LNCAP (cell line): ENCODE results near the gene NPR1.

Experiments used
- TF ChIP-seq, protein P1 (sequence below): fragments of 450-650 bp; IDR thresholded peaks from 2 replicates; pipeline ENCODE4 v1.5.1; 2017; ENCODE audit warnings: mild to moderate bottlenecking

The NPR1 gene

GRCh38 chr1:153727463-153728304 lies 49.2 kb downstream of the NPR1 start, which contains the start of gene INTS3:
TSS of gene INTS3 (plus strand) at chr1:153728050. CDS start at chr1:153728635, 585 bp downstream.
- TF ChIP-seq, protein P1, sequence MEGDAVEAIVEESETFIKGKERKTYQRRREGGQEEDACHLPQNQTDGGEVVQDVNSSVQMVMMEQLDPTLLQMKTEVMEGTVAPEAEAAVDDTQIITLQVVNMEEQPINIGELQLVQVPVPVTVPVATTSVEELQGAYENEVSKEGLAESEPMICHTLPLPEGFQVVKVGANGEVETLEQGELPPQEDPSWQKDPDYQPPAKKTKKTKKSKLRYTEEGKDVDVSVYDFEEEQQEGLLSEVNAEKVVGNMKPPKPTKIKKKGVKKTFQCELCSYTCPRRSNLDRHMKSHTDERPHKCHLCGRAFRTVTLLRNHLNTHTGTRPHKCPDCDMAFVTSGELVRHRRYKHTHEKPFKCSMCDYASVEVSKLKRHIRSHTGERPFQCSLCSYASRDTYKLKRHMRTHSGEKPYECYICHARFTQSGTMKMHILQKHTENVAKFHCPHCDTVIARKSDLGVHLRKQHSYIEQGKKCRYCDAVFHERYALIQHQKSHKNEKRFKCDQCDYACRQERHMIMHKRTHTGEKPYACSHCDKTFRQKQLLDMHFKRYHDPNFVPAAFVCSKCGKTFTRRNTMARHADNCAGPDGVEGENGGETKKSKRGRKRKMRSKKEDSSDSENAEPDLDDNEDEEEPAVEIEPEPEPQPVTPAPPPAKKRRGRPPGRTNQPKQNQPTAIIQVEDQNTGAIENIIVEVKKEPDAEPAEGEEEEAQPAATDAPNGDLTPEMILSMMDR = no peak

- TF ChIP-seq, protein P1 = no peak
Observed at GRCh38 chr1:153728305-153729066, 50.0 kb downstream of the NPR1 start.

DNA sequence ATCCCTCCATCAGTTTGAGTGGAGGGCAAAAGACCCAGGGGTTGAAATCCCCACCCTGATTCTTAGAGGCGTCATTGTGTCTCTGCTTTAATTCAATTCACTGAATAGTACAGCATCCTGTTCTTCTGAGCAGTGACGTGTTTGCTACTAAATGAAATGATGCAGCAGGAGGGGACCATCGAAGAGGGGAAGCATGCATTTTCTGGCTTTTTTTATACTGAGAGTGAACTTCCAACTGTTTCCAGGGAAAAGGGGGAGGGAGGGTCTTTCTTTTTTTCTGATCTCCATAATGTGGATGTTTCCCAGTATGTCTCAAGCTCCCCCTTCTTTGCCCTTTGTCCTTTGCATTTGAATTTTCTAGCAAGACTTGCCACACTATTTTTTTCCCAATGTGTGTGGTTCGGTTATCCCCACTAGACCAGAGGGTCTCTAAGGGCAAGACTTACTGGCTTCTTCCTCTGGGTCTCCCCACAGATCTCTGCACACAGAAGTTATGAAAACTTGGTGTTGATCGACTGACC lies 52.0 kb downstream of the NPR1 start:
- TF ChIP-seq, protein P1 = no peak

DNA sequence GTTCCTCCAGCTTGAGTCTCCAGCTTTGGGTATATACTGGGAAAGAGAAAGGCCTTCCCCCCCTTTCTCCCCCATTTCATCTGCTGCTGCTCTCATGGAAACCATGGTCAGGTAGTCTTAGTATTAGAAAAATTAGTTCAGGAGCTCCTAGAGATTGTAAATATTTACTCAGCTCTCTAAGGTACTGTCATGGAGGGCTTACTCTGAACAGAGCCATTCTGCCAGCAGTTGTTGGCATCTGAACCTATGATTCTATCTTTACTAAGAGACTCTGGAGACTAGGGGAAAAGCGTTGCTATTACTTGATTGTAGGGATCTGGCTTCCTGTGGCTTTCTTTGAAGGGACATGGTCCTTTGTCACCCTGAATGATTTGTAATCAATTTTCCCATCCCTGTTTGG lies 55.5 kb downstream of the NPR1 start:
- TF ChIP-seq, protein P1 = no peak

DNA sequence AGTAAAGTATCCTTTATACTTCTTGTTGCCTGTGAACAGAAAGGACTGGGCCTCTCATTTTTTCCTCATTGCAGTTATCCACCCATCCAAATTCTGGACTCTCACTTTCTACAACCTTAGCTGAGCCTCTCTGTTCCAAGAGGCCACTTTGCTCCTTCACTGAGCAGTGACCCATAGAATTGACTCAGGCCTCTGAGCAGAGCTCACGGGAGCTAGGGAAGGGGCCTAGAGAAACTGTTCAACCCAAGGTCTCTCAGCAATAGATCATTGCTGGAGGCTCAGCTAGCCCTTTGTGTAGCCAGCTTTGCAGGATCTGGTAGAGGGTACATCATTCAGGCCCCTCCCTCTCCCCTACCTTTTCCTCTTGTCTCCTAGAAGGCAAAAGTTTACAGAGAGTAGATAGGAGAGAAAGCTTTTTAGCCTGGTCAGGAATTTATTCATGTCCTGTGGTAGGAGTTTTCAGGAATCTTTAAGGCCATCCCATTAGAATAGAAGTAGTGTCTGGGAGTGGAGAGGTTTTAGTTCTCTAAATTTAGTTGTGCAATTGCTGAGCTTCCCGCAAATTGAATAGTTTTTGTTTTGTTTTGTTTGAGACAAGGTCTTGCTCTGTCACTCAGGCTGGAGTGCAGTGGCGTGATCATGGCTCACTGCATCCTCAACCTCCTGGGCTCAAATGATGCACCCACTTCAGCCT lies 56.1 kb downstream of the NPR1 start:
- TF ChIP-seq, protein P1 = no peak

DNA sequence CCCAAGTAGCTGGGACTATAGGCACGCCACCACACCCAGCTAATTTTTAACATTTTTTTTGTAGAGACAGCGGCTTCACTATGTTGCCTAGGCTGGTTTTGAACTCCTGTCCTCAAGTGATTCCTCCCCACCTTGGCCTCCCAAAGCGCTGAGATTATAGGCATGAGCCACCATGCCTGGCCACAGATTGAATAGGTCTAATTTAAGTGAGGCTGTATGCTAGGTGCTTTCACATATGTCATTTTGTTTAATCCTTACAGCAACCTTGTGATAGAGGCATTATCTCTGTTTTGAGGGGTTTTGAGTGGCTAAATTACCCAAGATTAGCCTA lies 56.6 kb downstream of the NPR1 start:
- TF ChIP-seq, protein P1 = no peak

GRCh38 chr1:153741986-153742385 lies 63.5 kb downstream of the NPR1 start:
- TF ChIP-seq, protein P1 = no peak
